VCaP (cell line): ENCODE results near the gene AZU1.

Source experiments
- H3K27ac ChIP-seq: fragments of 450-650 bp; 2 replicates; pipeline ENCODE4 v1.5.1; 2017
- TF ChIP-seq, protein P1 (sequence below): fragments of 450-650 bp; conservative IDR thresholded peaks from 2 replicates; pipeline ENCODE4 v1.5.1; 2017; ENCODE audit warnings: mild to moderate bottlenecking, moderate library complexity

AZU1 gene

DNA sequence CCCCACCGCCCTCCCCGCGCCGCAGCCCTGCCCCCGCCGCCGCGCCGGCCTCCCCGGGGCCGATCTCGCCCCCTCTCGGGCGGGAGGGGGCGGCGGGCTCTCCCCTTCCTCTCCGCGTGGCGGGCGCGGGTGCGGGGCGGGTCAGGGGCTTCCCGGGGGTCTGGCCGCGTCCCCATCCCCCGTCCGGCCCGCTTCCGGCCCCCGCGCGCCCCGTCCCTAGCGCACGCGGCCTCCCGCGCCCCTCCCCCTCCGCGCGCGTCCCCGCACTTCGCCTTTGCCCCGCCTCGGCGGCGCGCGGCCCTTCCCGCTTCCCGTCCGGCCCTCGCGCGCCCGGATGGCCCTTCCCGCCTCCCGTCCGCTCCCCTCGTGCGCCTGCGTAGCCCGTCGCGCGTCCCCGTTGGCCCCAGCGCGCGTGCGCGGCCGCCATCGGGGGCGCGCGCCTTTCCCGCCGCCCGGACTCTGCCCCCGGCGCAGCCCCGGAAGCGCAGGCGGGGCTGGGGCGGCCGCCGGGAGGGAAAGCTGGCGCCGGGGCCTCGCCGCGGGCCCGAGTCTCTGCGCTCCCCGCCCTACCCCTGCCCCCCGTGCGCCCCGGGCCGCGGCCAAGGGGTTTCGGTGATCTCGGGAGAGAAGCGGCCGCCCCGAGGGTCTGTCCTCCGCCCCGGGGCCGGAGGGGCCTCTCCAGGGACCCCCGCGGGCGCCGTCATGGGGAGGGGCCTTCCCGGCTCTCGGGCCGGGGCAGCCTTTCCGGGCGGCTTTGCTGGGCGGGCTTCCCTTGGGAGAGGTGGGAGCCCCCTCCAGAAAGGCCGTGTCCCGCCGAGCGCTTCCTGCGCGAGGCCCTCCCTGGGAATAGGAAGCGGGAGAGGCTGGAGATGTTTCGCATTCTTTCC lies 29.9 kb upstream of the AZU1 start:
- H3K27ac ChIP-seq, result peak overlapping the region; percentile 99
- TF ChIP-seq, protein P1, sequence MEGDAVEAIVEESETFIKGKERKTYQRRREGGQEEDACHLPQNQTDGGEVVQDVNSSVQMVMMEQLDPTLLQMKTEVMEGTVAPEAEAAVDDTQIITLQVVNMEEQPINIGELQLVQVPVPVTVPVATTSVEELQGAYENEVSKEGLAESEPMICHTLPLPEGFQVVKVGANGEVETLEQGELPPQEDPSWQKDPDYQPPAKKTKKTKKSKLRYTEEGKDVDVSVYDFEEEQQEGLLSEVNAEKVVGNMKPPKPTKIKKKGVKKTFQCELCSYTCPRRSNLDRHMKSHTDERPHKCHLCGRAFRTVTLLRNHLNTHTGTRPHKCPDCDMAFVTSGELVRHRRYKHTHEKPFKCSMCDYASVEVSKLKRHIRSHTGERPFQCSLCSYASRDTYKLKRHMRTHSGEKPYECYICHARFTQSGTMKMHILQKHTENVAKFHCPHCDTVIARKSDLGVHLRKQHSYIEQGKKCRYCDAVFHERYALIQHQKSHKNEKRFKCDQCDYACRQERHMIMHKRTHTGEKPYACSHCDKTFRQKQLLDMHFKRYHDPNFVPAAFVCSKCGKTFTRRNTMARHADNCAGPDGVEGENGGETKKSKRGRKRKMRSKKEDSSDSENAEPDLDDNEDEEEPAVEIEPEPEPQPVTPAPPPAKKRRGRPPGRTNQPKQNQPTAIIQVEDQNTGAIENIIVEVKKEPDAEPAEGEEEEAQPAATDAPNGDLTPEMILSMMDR, result no peak

DNA sequence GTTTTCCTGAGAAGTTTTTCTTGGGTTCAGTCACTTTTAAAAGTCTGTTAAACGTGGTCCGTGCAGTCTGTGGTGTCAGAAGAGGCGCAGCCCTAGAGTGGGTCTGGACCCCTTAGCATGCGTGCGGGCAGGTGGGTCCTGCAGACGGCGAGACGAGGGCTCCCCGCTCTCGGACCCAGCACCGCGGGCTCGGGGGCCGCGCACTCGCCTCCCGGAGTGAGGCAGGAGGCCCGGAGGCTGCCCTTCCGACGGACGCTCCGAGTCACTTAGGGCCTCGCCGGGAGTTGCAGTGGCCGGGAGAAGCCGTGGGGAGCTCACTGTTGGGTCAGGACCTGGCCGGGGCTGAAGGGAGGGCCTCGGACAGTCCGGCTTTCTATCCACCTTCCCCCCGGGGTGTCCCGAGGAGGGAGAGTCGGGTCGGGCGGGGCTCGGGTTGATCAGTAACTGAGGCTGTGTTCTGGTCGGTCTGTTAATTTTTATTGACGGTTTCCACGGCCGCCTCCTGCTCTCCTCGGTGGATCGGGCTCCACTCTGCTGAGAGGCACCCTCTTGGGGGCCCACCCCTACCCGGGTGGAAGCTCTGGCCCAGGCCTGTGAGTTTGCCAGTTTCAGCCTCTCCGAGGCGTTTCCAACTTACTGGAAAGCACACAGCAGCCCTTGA lies 29.1 kb upstream of the AZU1 start:
- TF ChIP-seq, protein P1, result no peak
- H3K27ac ChIP-seq, result peak overlapping the region; percentile 99

DNA sequence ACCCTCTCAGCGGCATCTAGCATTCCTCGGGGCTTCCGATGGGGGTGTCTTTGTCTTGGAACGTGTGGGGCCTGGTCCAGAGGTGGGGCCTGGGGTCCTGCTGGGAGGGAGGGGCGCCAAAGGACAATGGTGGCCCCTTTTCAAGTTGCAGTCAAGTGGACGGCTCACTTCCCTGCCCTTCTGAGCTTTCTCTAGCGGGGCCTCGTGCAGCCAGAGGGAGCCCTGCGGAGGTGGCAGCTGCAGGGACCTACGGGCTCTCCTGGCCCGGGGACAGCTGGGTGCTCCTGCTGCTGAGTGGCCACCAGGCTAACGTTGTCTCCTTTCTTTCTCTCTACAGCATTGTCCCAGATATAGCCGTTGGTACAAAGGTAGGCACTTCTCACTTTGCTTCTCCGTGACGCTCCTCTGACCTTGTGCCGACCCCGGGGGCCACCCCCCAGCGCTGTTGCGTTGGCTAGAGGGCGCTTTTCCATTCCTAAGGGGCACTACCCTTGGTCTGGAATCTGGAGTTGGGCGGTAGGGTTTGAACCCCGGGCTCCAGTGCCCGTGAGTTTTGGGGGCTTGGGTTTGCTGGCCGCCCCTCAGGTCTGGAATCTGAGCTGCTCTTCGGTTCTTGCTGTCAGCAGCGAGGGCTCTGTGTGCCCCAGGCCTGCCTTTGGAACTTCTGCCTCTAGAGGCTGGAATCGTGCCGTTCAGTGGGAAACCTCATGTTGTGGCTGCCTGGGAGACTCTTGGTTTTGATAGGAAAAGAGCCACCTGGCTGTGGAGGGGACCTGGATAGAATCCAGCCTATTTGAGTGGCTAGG lies 28.4 kb upstream of the AZU1 start:
- H3K27ac ChIP-seq, result peak overlapping the region; percentile 99
- TF ChIP-seq, protein P1, result peak; percentile 22; the same call in 1 of the 2 replicates

DNA sequence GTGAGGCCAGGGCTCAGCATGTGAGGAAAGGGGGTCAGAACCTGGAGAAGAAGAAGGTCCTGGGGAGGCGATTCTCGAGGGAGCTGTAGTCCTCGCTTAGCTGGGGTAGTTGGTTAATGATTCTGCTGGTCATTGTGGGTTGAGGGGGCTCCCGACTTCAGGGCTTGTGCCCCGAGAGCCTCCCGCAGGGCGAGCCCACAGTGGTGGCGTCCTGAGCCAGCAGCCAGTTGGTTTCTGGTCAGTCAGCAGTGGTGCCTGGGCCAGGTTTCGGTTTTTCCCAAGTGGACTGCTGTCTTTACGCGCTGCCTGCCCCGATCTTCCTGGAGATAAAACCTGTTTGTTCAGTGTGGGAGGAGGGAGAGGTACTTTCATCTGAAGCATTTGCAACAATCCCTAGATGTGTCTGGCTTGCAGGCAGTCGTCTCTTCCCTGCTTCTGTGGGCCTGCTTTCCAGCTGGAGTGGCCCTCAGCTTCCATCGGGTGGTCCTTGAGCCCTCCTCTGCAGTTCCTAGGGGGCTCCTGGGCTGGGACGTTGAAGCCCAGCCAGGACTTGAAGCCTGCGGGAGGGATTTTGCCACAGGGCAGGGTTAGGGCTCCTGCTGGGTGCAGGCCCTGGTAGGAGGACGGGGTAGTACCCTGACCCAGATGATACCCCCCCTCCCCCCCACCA lies 27.1 kb upstream of the AZU1 start:
- TF ChIP-seq, protein P1, result no peak
- H3K27ac ChIP-seq, result peak overlapping the region; percentile 99

DNA sequence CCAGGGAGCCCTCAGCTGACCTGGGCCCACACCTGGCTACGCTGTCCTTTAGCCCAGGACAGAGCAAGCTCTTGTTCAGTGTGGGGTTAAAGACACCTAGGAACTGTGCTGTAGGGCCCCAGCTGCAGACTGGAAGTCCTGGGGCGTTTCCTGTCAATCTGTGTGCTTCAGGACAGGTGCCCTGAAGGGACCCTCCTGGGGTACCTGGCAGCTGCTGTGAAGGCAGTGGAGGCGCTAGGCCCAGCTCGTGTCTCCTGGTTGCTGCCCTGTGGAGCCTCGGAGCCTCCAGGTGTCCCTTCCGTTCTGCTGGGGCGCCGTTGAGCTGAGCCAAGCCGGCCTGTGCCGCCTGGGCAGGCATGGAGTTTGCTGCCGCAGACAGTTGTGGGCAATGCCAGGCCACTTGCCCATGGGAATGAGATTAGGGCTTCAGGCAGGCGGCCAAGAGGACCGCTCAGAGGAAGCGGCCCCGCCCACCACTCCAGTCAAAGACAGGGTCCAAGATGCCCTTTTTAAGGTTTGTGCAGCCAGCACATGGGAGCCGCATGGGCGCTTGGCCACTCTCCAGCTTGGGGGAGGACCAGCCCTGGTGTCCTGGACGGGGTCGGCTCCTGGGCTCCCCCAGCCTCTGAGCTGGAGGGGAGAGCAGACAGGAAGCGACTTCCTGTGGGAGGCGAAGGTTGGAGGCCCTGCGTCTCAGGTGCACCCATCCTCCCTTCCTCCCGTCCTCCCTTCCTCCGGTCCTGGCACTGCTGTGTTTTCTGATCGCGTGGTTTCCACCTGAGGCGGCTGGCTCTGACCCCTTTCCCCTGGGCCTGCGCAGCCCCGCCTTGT lies 26.4 kb upstream of the AZU1 start:
- TF ChIP-seq, protein P1, result no peak
- peak overlapping the region; percentile 99 for H3K27ac ChIP-seq

DNA sequence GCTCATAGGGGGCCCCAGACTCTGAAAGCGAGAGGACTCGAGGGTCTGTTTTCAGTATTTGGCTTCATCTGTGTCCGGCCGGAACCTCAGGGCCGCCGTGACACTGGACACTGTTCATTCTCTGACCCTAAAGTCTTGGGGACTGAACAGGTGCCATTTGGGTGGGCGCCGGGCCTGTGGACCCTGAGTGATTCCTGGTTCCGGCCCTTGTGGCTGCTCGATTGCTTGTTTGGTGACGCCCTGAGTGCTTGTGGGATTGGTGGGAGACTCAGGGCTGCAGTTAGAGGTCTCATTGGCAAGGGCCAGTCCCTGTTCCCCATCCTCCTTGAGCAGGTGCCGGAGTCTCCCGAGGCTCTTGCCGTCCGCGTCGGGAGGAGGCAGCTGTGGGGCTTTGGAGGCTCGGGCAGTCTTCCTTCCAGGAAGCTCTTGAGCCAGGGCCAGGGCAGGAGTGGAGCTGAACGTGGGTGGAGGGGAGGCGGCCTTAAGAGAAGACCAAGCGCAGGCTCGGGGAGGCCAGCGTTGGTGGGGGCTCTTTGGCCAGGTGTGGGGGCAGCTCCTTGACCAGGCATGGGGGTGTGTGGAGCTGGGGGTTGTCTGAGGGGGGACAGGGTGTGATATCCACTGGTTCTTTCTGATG lies 25.7 kb upstream of the AZU1 start:
- TF ChIP-seq, protein P1, result no peak
- peak overlapping the region; percentile 99 for H3K27ac ChIP-seq
